DMS 273 (cell line): ENCODE results near the gene AP5S1.
"Not testable (repeated sequence)": the region's sequence is repeated elsewhere in the genome, so short reads cannot be mapped to it uniquely, and the experiment has no call there.

Experiments
- DNase-seq: peaks from one replicate; lab custom pipeline; 2025; ENCODE audit not compliant: unreplicated experiment; lab: John Stamatoyannopoulos, UW

AP5S1 gene

GRCh38 chr20:3811467-3812258 lies 8.7 kb upstream of the AP5S1 start:
- peak; percentile 99 for DNase-seq

- DNase-seq, result no peak
Observed at GRCh38 chr20:3812259-3812681, 8.1 kb upstream of the AP5S1 start.

GRCh38 chr20:3812975-3813847 lies 7.1 kb upstream of the AP5S1 start:
- DNase-seq, result no peak

GRCh38 chr20:3813848-3814581 lies 6.3 kb upstream of the AP5S1 start:
- no peak for DNase-seq

GRCh38 chr20:3814928-3815495 lies 5.3 kb upstream of the AP5S1 start:
- DNase-seq, result no peak

- no peak for DNase-seq
Observed at GRCh38 chr20:3815703-3816315, 4.5 kb upstream of the AP5S1 start.

- peak; percentile 96 for DNase-seq
Observed at GRCh38 chr20:3818155-3819151, 1.9 kb upstream of the AP5S1 start.

DNA sequence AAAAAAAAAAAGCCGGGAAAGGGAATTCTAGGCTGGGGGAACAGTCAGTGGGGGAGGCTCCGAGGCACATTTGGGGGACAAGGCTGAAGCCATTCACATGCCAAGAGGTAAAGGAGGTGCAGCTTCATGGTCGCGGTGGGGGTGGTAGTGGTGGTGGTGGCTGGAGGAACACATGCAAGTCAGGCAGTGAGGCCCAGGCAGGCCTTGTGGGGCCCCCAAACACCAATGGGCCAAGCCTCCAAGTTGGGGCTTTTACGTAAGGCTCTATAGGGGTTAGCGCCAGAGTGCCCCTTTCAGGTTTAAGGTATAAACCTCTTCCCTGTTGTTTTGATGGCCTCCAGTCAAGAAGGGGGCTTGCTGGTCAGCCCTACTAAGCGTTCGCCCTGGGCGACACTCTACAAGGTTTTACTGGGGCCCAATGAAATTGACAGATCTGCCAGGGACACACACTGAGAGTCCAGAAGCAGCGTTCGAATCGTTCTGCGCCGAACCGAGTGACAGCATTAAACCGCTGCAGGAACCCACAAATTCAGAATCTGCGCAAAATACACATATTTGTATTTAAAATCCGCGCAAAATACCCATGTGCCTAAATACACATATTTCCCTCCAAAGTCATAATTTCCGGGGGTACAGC lies 818 bp upstream of the AP5S1 start:
- no peak for DNase-seq

GRCh38 chr20:3820901-3821727 lies 767 bp downstream of the AP5S1 start:
- no peak for DNase-seq

- no peak for DNase-seq
Observed at GRCh38 chr20:3821996-3822395, 1.6 kb downstream of the AP5S1 start.

GRCh38 chr20:3823881-3824280 lies 3.5 kb downstream of the AP5S1 start:
- DNase-seq, result no peak

GRCh38 chr20:3825526-3825925 lies 5.2 kb downstream of the AP5S1 start:
- DNase-seq, result no peak

DNA sequence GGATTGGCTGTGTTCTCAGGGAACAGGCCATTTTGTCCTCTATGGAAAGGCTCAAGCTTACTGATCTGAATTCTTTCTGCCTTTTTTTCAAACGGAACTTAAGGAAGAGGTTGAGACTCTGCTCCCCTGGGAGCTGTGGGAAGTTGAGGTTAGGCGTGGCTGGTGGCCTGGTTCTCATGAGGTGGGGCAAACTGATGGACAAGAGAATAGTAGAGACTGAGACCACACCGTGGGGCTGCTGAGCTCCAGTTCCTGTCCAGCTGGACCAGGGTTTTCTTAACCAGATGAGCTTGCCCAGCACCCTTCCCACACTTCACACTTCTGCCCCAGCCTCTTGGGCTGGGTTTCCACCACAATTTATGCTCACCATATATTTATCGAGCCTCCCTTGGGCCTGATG lies 6.1 kb downstream of the AP5S1 start:
- DNase-seq, result no peak

GRCh38 chr20:3828798-3829197 lies 8.5 kb downstream of the AP5S1 start:
- DNase-seq, result no peak

- not testable (repeated sequence) for DNase-seq
Observed at GRCh38 chr20:3829891-3830290, 9.5 kb downstream of the AP5S1 start.

DNA sequence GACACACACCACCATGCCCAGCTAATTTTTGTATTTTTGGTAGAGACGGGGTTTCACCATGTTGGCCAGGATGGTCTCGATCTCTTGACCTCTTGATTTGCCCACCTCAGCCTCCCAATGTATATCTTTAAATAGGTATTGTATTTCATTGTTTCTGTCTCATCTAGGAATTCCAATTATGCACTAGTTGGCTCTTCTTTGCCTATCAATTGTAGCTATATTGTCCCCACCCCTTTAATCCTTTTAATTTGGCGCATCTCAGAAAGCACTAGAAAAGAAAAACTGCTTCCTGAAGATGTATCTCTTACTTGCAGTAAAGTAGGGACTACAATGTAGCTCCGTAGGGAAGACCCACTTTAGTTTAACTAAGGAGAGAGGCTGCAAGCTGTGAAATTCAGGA lies 15.8 kb downstream of the AP5S1 start:
- DNase-seq, result no peak

DNA sequence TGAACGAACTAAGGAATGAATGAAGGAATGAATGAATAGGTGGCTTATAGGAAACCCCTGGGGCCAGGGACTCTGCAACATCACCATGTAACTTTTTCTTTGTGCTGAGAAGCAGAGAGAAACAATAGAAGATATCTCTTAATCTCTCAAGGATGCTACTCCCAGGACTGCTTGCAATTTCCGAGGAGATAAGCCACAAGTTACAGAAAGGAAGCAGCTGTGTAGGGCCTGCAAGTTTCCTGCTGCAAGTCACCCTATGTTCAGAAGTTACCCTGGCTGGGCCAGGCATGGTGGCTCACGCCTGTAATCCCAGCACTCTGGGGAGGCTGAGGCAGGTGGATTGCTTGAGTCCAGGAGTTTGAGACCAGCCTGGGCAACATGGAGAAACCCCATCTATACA lies 19.0 kb downstream of the AP5S1 start:
- no peak for DNase-seq

DNA sequence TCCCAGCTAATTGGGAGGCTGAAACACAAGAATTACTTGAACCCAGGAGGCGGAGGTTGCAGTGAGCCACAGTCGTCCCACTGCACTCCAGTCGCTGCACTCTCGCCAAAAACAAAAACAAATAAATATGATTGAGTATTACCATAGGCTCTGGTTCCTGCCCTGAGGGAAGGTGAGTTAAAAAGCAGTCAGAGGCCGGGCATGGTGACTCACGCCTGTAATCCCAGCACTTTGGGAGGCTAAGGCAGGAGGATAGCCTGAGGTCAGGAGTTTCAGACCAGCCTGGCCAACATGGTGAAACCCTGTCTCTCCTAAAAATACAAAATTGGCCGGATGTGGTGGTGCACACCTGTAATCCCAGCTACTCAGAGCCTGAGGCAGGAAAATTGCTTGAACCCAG lies 19.9 kb downstream of the AP5S1 start:
- DNase-seq, result not testable (repeated sequence)
